ENCODE data around the gene ADNP2.
"Not testable (repeated sequence)": the region's sequence is repeated elsewhere in the genome, so short reads cannot be mapped to it uniquely, and the experiment has no call there.

Gene ADNP2

DNA sequence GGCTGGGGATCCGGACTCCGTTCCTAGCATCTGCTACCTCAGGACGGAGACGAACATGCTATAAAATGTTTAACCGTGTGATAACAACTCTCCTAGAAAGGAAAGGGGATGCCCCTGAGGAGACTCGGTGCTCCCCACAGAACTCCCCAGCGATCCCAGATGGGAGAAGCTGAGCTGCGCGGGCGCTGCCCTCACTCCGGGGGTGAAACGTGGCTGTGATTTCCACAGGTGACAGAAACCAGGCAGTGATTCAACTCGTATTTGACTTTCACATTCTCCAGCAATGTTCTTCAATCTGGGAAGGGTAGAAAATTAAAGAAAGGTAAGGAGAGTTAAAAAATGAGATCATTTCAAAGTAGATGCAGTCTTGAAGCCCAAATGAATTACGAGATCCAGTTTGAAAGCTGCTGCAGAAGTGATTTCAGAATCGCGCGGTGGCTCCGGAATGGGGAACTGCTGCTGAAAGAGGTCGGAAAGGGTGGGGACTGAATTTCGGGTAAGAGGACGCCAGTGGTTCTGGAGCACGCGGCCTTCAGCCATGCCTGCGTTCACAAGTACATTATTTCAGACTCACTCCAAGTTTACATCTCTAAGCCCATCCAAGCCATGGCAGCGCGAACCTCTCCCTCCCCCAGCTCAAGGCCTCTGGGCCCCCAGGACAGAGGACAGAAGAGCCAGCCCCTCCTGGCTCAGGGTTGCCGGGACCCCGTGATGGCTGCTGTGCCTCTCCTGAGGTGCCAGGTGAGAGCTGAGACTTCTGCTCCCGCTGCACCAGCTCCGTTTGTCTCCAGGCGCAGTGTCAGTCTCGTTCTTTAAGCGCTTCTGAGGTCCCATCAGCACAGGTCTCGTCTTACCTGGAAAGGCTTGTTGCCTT lies 39.5 kb downstream of the ADNP2 start:
- DNase-seq, result no peak

DNA sequence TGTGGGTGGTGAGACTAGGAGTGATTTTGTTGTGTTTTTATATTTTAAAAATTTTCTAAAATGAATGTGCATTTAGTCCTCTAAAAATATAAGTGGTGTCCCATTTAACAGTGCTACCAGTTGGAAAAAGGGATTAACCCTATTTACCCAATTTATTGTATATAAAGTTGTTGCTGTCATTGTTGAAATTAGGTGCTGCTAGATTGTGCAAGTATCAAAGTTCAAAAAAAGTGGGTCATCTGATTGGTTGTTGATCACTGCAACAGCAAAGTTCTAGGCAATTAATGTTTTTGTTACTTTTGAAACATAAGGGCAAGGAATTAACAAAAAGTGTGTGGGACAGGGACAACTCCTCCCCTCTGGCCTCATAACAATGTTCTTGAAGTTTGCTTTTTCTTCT lies 40.6 kb downstream of the ADNP2 start:
- DNase-seq, result no peak

DNA sequence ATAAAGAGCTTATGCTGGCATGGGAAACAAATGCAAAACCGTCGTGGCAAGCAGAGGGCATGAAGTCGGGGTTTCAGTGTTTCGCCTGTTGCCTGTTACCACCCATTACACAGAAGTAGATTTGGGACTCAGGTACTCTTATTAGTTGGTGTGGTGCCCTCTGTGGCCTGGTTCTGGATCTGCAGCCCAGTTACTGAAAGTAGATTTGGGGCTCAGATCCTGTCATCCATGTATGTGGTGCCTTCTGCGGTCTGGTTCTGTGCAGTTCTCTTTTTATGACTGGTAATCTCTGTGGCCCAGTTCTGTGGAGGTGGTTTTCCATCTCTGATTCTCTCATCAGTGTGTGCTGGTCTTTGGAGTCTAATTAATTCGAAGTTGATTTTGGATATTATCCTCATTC lies 45.2 kb downstream of the ADNP2 start:
- DNase-seq, result peak; percentile 54

GRCh38 chr18:80157708-80158343 lies 48.8 kb downstream of the ADNP2 start:
- DNase-seq, result peak; percentile 72

DNA sequence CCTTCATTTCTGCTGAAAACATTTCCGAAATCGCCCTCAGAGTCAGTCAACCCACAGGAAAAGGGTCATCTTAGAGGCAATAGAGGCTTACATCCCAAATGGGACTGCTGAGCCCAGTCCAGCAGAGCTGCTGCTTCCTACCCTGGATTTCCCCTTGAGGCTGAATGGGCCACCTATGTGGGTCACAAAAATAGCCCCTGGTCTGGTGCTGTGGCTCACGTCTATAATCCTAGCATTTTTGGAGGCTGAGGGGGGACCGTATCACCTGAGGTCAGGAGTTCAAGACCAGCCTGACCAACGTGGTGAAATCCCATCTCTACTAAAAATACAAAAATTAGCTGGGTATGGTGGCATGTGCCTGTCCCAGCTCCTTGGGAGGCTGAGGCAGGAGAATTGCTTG lies 49.3 kb downstream of the ADNP2 start:
- no peak for DNase-seq

DNA sequence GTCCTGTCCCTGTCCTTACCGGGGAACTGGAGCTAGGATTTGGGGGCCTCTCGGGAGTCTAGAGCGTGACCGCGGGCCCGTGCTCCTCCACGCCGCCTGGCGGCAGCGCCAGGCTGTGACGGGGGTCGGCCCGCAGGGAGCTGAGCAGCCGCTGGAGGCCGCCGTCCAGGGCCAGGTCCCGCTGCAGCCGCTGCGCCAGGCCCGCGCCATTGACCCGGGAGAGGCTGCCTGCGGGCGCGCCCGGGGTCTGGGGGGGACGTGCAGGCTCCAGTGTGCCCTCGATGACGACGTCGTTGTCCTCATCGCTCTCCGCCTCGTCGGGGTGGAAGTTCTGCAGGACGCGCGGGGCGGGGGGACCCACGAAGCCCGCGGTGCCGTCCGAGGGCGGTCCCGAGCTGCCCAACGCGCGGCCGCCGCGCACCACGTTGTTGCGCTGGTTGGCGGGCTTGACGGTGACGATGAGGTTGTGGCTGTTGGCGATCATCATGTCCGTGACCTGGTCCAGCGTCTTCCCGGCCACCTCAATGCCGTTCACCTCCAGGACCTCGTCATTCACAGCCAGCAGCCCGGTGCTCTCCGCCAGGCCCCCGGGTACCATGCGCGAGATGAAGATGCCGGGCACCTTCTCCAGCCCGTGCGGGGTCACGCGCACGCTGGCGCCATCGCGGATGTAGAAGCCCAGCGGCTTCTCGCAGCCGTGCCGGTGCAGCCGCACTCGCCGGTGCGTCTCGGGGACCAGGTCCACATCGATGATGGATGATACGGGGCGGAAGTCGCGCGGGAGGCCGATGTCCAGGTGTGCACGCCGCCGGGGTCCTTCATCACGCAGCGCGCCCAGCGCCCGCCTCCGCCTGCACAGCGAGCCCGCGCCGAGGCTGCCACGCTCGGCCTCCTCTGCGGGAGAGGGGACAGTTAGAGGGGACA lies 50.9 kb downstream of the ADNP2 start:
- DNase-seq, result peak; percentile 37

GRCh38 chr18:80161781-80162417 lies 52.8 kb downstream of the ADNP2 start:
- DNase-seq, result no peak

DNA sequence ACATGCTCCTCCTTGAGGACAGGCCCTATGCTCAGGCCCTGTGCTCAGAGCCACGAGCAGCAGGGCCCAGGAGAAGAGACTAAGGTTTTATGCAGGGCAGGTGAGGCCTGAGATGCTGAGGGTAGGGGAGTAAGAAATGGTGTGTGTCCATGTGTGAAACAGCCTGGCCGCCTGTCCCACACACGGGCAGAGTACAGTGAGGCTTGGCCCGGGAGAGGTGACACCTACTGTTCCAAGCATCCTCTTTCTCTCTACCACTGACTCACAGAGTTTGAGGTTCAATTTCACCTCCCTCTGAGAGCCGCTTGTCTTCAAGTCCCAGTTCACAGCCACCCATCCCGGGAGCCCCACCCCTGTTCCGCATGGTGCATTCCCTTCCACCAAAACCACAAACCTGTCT lies 54.1 kb downstream of the ADNP2 start:
- DNase-seq, result no peak

DNA sequence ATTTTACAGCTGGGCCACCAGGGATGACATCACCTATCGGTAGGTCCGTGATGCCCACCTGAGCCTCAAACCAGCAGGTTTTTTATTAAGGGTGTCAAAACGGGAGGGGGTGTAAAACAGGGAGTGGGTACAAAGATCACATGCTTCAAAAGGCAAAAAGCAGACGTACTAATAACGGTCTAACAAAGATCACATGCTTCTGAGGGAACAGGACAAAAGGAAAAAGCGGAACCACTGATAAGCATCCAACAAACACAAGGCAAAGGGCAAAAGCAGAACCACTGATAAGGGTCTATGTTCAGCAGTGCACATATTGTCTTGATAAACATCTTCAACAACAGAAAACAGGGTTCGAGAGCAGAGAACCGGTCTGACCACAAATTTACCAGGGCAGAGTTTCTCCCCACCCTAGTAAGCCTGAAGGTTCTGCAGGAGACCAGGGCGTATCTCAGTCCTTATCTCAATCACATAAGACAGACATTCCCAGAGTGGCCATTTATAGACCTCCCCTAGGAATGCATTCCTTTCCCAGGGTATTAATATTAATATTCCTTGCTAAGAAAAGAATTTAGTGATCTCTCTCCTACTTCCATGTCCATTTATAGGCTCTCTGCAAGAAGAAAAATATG lies 55.8 kb downstream of the ADNP2 start:
- not testable (repeated sequence) for DNase-seq

DNA sequence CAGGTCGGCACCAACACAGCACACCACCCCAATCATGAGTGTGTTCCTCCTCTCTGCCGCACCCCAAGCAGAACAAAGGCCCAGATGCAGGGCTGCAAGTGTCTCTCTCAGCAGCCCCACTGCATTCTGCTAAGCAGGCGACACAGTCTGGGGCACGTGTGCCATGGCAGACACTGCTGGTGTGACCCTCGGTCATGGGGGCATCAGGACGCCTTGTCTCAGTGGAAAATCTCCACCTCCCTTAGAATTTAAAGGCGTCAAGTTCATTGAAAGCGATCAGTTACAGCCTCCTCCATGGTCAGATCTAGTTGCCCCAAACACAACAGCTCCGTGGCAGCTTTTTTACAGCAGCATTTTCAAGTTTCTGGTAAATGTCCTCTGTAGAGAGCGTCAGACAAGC lies 57.2 kb downstream of the ADNP2 start:
- no peak for DNase-seq

DNA sequence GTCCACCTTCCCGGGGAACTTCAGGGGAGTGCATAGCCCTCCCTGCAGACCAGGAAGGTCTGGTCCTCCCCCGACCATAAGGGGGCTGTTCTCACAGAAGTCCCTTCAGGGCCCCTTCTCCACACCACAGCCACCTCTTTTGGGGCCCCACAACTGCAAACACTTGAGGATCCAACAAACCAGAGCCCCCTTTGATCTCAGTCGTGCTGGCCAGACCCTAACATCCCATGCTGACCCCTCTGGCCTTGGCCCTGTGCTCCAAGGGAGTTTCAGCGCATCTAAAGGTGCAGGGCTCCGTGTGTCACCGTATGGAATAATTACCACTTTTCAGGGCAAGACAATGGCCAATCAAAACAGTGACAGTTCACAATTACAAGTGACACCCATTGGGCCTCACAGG lies 57.7 kb downstream of the ADNP2 start:
- no peak for DNase-seq

- no peak for DNase-seq
Measured at GRCh38 chr18:80167331-80167730, 58.3 kb downstream of the ADNP2 start.

DNA sequence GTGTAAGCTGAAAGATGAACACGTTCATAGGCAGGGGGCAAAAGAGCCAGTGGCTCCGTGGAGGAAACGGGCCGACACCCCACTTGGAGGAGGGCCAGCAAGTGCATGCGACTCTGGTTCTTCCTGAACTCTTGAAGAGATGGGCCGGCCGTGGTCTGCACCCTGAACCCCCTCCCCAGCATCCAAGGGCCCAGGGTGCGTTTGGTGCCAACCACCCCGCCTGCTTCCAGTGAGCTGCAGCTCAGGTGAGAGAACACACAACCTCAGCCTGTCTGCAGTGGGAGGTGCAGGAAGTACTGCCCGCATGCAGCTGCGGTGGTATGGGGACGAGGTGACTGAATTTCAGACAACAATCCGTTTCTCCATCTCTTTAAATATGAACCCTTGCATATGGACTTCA lies 58.9 kb downstream of the ADNP2 start:
- no peak for DNase-seq

DNA sequence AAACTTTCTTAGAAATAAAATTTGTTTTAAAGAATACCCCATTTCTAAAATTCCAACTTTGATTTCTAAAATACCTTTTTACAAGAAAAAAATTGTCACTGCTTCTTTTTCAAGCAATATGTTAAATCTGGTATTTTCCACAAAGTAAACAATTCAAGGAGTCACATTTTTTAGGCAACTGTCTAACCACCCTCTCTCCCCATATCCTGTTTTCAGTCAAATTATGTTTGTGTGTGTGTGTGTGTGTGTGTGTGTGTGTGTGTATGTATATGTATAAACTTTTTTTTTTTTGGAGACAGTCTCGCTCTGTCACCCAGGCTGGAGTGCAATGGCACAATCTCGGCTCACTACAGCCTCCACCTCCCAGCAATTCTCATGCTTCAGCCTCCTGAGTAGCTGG lies 59.3 kb downstream of the ADNP2 start:
- no peak for DNase-seq

- no peak for DNase-seq
Measured at GRCh38 chr18:80168982-80169381, 59.9 kb downstream of the ADNP2 start.

DNA sequence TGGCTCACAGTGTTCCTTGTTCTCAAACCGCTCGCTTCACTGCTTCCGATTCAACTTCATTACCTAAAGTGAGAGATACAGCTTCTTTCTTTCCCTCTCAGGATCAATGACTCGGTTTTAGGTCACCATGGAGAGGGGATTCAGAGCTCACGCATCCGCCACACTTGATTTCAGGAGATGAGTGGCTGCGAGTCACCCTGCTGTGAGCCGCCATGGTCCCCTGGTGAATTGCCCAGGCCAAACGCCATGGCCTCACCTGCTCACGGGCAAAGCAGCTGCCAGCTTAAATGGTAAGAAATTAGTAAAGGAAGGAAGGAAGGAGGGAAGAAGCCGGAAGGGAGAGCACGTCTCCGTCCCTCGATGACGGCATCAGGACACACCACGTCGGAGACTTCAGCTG lies 60.5 kb downstream of the ADNP2 start:
- DNase-seq, result no peak

- no peak for DNase-seq
Measured at GRCh38 chr18:80170395-80171053, 61.5 kb downstream of the ADNP2 start.

DNA sequence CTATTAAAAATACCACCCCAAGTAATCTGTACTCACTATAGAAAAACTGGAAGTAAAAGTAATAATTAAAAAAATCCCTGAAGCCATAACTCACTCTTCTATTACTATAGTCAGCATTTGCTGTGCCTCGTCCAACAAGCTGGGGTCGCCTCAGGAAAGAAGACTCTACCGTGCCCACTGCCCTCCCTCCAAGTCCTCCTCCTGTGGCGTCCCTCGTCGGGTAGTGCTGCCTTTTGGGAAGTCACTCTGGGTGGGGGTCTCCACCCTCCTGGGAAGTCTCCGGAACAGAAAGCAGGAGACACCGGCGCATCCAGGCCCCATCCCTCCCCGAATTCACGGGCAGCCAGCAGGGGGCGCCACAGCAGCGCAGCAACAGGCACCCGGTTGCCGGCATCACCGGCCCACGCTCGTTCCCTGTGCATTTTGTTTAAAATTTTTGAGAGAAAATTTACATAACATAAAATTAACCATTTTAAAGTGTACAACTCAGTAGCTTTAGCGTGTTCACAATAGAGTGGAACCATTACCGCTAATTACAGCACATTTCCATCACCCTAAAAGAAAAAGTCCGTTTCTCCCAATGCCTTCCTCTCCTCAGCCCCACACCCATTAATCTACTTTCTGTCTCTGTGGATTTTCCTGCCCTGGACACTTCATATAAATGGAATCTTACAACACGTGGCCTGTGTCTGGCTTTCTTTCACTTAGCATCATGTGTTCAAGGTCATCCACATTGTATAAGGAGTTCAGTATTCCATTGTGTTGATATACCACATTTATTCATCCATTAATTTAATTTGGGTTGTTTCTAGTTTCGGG lies 62.2 kb downstream of the ADNP2 start:
- peak; percentile 42 for DNase-seq

DNA sequence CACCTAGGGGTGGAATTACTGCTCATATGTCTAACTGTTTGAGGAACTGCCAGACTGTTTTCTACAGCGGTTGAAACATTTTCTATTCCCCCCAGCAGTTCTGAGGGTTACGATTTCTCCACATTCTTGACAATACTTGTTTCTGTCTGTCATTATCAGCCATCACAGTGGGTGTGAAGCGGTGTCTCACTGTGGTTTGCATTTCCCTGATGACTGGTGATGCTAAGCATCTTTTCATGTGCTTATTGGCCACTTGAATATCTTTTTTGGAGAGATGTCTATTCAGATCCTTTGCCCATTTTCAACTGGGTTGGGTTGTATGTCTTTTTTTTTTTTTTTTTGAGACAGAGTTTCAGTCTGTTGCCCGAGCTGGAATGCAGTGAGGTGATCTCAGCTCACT lies 63.0 kb downstream of the ADNP2 start:
- no peak for DNase-seq

DNA sequence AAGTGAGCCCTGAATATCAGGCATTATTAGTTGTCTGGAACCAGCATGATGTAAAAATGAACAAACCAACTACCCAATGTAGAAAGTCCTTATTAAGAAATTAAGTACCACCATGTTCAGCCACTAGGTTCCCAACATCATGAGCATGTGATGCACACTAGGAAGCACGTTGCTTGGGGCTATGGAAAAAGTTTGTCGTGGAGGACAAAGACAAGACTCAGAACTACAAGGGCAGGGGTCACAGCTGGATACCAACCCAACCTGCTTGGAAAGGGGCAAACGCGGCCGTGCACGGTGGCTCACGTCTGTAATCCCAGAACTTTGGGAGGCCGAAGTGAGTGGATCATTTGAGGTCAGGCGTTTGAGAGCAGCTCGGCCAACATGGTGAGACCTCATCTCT lies 64.0 kb downstream of the ADNP2 start:
- DNase-seq, result no peak
